Stimulated activated CD4-positive, alpha-beta T cell treated with anti-CD3 and anti-CD28 coated beads, Interleukin-2, amount 100 ng/mL, for 4 hours (primary cell): Measurements from ENCODE around the gene PLXNC1.

ENCODE experiments used
- DNase-seq: peaks from one replicate; pipeline ENCODE4 v3.0.0-alpha.2; 2020; ENCODE audit warnings: low read depth

Gene PLXNC1

GRCh38 chr12:94147991-94148738 is at the start of gene PLXNC1:
TSS of gene PLXNC1 (plus strand) at chr12:94148577. CDS start at chr12:94148972, 395 bp downstream.
- peak; percentile 59 for DNase-seq

DNA sequence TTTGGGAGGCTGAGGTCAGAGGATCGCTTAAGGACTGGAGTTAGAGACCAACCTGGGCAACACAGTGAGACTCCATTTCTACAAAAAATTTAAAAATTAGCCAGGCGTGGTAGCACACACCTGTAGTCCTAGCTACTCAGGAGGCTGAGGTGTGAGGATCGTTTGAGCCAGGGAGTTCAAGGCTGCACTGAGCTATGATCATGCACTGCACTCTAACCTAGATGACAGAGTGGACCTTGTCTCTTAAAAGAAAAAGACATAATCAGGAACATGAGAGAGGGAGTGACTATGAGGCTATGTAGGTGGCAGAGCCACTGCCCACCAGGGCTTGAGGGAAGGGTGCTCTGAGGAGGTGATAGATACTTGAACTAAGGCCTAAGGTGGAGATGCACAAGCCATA is 49.2 kb upstream of the PLXNC1 start:
- DNase-seq: no peak

GRCh38 chr12:94099632-94100031 is 48.7 kb upstream of the PLXNC1 start:
- DNase-seq: no peak

GRCh38 chr12:94100211-94100627 is 48.2 kb upstream of the PLXNC1 start:
- DNase-seq: no peak

DNA sequence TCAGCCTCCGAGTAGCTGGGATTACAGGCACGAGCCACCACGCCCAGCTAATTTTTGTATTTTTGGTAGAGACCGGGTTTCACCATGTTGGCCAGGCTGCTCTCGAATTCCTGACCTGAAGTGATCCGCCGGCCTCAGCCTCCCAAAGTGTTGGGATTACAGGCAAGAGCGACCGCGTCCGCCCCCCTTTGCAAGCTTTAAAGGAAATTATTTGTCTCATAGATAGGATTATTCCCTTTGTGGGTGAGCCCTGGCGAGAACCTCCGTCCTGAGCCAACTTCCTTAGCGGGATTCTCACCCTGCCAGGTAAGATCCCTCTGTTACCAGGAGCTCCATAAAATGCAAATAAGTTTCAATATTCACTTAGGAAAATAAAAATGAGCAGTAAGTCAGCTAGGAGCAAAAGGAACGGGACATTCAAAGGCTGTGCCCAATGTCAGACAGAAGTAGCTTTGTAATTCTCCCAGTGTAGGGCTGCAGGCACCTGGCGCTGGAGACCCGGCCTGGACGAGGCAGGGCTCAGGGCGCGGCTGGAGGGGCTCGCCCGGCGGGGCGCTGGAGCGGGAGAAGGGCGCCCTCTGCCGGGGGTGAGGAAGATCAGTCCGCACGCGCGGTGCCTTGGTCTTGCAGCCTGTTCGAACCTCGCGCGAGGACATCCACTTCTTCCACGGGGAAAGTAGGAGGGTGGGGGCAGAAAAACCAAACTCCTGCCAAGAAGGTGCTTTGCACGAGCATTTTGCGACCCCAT is 47.2 kb upstream of the PLXNC1 start:
- DNase-seq: peak; percentile 65

GRCh38 chr12:94101738-94102660 is 46.4 kb upstream of the PLXNC1 start:
- DNase-seq: peak; percentile 77

DNA sequence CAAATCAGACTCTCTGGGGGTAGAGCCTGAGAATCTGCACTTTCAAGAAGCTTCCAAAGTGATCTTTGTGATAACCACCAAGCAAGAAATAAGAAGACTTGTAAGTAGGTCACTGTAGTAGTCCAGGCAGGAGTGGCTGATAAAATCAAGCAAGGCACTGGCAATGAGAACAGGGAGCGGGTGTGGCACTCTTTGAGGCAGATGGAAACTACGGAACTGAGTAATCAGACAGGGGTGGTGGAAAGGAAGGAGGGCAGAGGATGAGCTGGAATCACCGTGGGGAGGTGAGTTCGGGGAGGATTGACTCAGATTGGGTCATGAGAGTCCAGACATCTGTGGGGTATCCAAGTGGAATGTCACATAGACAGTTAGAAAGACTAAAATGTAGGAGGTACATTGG is 44.4 kb upstream of the PLXNC1 start:
- DNase-seq: no peak

GRCh38 chr12:94107910-94108309 is 40.5 kb upstream of the PLXNC1 start:
- no peak for DNase-seq

DNA sequence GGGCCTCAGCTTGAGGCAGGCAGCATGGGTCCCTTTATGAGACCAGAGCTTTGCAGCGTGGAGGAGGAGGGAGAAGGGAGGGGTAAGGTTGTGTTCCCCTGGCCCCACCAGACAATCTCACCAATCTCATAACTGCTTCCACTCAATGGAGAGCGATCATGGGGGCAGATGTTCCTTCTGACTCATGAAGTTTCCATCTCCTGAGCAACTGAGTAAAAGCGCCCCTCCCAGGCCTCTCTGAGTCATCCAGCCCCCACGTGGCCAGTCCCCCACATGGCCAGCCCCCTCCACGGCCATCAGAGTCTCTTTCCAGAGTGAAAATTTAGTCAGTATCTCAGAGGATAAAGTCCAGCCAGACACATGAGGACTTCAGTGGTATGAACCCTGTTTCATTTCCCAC is 39.2 kb upstream of the PLXNC1 start:
- DNase-seq: peak; percentile 52

DNA sequence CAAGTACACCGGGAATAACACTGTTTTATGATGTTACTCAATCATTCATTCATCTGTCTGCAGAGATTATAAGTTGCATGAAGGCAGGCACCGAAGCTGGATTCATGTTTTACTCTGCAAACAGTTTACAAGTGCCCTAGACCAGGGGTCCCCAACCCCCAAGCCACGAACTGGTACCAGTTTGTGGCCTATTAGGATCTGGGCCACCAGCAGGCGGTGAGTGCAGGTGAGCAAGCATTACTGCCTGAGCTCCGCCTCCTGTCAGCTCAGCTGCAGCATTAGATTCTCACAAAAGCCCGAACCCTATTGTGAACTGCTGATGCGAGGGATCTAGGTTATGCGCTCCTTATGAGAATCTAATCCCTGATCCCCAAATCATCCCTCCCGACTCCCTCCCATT is 38.1 kb upstream of the PLXNC1 start:
- no peak for DNase-seq

GRCh38 chr12:94111302-94111701 is 37.1 kb upstream of the PLXNC1 start:
- DNase-seq: no peak

- no peak for DNase-seq
These were observed 36.3 kb upstream of the PLXNC1 start for GRCh38 chr12:94112121-94112520.

GRCh38 chr12:94114166-94114565 is 34.2 kb upstream of the PLXNC1 start:
- DNase-seq: no peak

GRCh38 chr12:94116191-94116590 is 32.2 kb upstream of the PLXNC1 start:
- DNase-seq: no peak

- DNase-seq: no peak
These were observed 26.5 kb upstream of the PLXNC1 start for GRCh38 chr12:94121886-94122285.

DNA sequence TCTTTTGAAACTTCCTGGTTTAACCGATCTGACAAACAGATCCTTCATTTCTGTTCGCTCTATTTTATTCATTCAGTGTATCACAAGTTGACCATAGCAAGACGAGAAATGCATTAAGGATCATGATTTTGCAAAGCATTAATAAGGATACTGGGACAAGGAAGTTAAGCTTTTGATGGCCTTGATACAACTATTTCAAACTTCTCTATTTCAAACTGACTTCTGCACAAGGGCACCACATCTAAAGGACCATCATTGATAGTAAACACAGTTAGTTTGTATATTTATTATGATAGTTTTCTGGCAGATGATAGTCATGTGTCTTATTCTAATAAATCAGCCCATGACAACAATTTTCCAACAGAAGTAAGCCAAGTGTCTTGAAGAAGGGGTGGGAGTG is 25.8 kb upstream of the PLXNC1 start:
- DNase-seq: no peak

- DNase-seq: no peak
These were observed 25.2 kb upstream of the PLXNC1 start for GRCh38 chr12:94123127-94123526.

DNA sequence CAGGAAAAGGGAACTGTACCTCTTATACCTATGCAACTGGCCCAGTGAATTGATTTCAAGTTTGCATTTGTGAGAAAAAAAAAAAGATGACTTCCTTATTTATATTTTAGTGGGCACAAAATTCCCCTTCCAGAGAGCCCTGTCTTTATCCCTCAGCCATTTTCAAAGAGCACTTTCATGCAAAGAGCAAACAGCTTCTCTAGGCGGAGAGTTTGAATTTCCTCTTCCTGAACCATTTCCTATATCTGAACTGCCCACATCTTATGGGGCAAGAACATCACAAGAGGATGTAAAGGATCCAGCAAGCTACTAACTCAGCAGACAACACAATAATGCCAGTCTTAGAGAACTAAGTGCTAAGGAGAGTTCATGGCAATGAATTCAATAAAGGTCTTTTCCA is 22.3 kb upstream of the PLXNC1 start:
- no peak for DNase-seq

DNA sequence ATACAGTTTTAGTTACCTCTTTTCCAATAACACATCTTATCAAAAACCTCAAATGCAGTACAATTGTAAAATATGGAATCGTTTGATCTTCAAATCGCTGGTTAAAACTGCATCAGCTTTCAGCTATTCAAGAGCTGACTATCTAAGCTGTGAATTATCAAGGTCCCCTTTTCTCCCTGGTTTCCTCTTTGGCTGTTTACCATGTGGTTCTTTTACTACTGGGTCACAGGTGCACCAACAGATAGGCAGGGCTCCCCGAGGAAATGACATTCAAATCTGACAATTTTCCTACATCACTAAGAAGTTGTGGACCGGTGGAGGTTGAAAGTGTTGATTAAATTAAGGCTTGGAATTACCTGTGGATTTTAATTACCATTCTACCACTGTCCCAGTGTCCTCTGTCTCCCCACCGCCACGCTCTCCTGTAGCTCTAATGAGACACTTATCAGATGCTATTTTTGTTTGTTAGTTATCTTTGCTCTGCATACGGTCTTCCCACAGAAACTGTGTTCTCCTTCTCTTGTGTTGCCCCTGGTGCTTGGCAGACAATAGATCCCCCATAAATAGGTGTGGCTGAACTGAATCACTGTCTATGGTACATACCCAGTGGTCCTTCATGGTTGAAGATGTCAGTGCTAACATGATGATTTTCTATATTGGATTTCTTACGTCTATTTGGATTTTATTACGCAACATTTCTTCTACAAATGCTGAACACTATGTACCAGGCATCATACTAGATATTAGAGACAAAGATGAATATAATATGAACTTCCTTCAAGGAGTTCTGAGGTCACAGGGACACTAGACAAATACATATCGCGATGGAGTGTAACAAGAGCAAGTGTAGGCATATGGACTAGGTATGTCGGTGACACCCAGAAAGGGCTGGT is 20.9 kb upstream of the PLXNC1 start:
- DNase-seq: no peak

- DNase-seq: no peak
These were observed 20.1 kb upstream of the PLXNC1 start for GRCh38 chr12:94128280-94128679.
